ENCODE data around the gene HJURP.

DNA sequence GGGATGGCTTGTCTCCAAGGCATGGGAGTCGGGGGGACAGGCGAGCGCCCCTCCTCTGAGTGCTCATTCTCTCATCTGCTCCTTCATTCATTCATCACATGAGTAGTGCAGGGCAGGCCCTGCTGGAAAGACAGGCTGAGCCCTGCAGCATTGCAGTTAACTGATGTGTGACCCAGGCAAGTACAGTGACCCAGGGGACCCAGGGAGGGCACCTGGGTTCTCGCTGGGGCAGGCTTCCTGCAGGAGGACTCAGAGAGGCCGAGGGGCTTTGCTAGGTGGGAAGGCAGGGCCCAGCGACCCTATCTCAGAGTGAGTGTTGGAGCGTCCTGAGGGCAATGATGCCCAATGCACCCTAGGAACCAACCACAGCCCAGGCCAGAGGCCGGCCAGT, 30.6 kb downstream of the HJURP start:
- TF ChIP-seq CTCF (IDR thresholded peaks at IDR 0.05) (no peak), POLR2AphosphoS5 (IDR thresholded peaks at IDR 0.05) (no peak)

Data from esophagus muscularis mucosa (tissue), 3 donors.